ENCODE results near the gene PRICKLE4.

Gene PRICKLE4

GRCh38 chr6:41748542-41748941 is 32.0 kb upstream of the PRICKLE4 start:
- Histone ChIP-seq H3K4me3 (ENCODE audit: low read depth in 1 of 2, low read length in 1 of 2) (no peak overlapping the region), H3K27ac (no peak overlapping the region), H3K36me3 (no peaks in the 10 kb centered on the region), H3K4me1 (ENCODE audit: control insufficient read depth in 1 of 2, insufficient read depth in 1 of 2, low read depth in 1 of 2, low read length in 1 of 2) (no peaks in the 10 kb centered on the region), H3K9me3 (no peaks in the 10 kb centered on the region), H3K27me3 (peaks cover 4% of the 10 kb centered on the region)
- no peak for TF ChIP-seq CTCF (IDR thresholded peaks at IDR 0.05)

GRCh38 chr6:41750374-41750773 is 30.2 kb upstream of the PRICKLE4 start:
- Histone ChIP-seq H3K9me3 (no peaks in the 10 kb centered on the region), H3K36me3 (no peaks in the 10 kb centered on the region), H3K4me1 (ENCODE audit: control insufficient read depth in 1 of 2, insufficient read depth in 1 of 2, low read depth in 1 of 2, low read length in 1 of 2) (no peaks in the 10 kb centered on the region), H3K4me3 (ENCODE audit: low read depth in 1 of 2, low read length in 1 of 2) (no peak overlapping the region), H3K27me3 (peaks cover 11% of the 10 kb centered on the region), H3K27ac (no peak overlapping the region)
- TF ChIP-seq CTCF (IDR thresholded peaks at IDR 0.05): no peak

- H3K36me3 ChIP-seq: no peaks in the 10 kb centered on the region
- TF ChIP-seq CTCF (IDR thresholded peaks at IDR 0.05): no peak
These were observed 24.7 kb upstream of the PRICKLE4 start for GRCh38 chr6:41755895-41756294.

GRCh38 chr6:41756354-41756753 is 24.2 kb upstream of the PRICKLE4 start:
- Histone ChIP-seq H3K27ac (no peak overlapping the region), H3K9me3 (no peaks in the 10 kb centered on the region), H3K27me3 (peaks cover 11% of the 10 kb centered on the region), H3K4me3 (ENCODE audit: low read depth in 1 of 2, low read length in 1 of 2) (no peak overlapping the region), H3K36me3 (no peaks in the 10 kb centered on the region), H3K4me1 (ENCODE audit: control insufficient read depth in 1 of 2, insufficient read depth in 1 of 2, low read depth in 1 of 2, low read length in 1 of 2) (no peaks in the 10 kb centered on the region)
- no peak for TF ChIP-seq CTCF (IDR thresholded peaks at IDR 0.05)

More at GRCh38 chr6:41755895-41756294, 24.7 kb upstream of the PRICKLE4 start:
- Histone ChIP-seq H3K4me3 (ENCODE audit: low read depth in 1 of 2, low read length in 1 of 2) (no peak overlapping the region), H3K27ac (no peak overlapping the region), H3K4me1 (ENCODE audit: control insufficient read depth in 1 of 2, insufficient read depth in 1 of 2, low read depth in 1 of 2, low read length in 1 of 2) (no peaks in the 10 kb centered on the region), H3K27me3 (peaks cover 11% of the 10 kb centered on the region), H3K9me3 (no peaks in the 10 kb centered on the region)

GRCh38 chr6:41757271-41757670 is 23.3 kb upstream of the PRICKLE4 start:
- Histone ChIP-seq H3K9me3 (no peaks in the 10 kb centered on the region), H3K4me1 (ENCODE audit: control insufficient read depth in 1 of 2, insufficient read depth in 1 of 2, low read depth in 1 of 2, low read length in 1 of 2) (no peaks in the 10 kb centered on the region), H3K36me3 (no peaks in the 10 kb centered on the region), H3K27me3 (peaks cover 11% of the 10 kb centered on the region), H3K27ac (no peak overlapping the region), H3K4me3 (ENCODE audit: low read depth in 1 of 2, low read length in 1 of 2) (no peak overlapping the region)
- no peak for TF ChIP-seq CTCF (IDR thresholded peaks at IDR 0.05)

Data from neutrophil (primary cell).